Progenitor cell of endocrine pancreas (in vitro differentiated cells): ENCODE measurements around the gene MRM1. TPM values are rescaled to one million over a fixed set of nuclear protein-coding genes. Genes with fewer than 3 reads are reported as not detected.

Experiments
- DNase-seq: peaks from one replicate; pipeline ENCODE4 v3.0.0; 2021; ENCODE audit warnings: low spot score; ENCODE audit not compliant: unreplicated experiment
- H3K27ac Mint-ChIP-seq: 2 replicates; pipeline ENCODE4 v1.8.0; 2021; ENCODE audit warnings: mild to moderate bottlenecking, moderate library complexity, mixed read lengths
- H3K27me3 Mint-ChIP-seq: 2 replicates; pipeline ENCODE4 v1.8.0; 2021; ENCODE audit warnings: mixed read lengths
- H3K36me3 Mint-ChIP-seq: 2 replicates; pipeline ENCODE4 v1.8.0; 2022; ENCODE audit warnings: mixed read lengths; ENCODE audit not compliant: insufficient read depth
- H3K4me1 Mint-ChIP-seq: 2 replicates; pipeline ENCODE4 v1.8.0; 2021; ENCODE audit warnings: low read depth, mixed read lengths
- H3K4me3 Mint-ChIP-seq: 2 replicates; pipeline ENCODE4 v1.8.0; 2021; ENCODE audit warnings: low read depth, mild to moderate bottlenecking, moderate library complexity, mixed read lengths
- H3K9me3 Mint-ChIP-seq: 2 replicates; pipeline ENCODE4 v1.8.0; 2021; ENCODE audit warnings: low read depth, mixed read lengths
- CTCF ChIP-seq: fragments of 200-600 bp; sonication (generic); IDR thresholded peaks from one replicate; pipeline ENCODE4 v1.5.0; 2021; ENCODE audit warnings: antibody characterized with exemption, mild to moderate bottlenecking; ENCODE audit not compliant: unreplicated experiment
- total RNA-seq: library from RNA; stranded (reverse); gene quantifications from 2 replicates; pipeline ENCODE4 v1.2.1, GENCODE V29; 2021

MRM1 gene
- total RNA-seq, 1 donor from 2014 or later = 6.6 TPM

- Mint-ChIP-seq H3K36me3 (no peaks in the 10 kb centered on the region), H3K27ac (no peak overlapping the region), H3K4me1 (peaks cover 8% of the 10 kb centered on the region), H3K9me3 (no peaks in the 10 kb centered on the region), H3K27me3 (peaks cover 83% of the 10 kb centered on the region), H3K4me3 (no peak overlapping the region)
- no peak for TF ChIP-seq CTCF
- DNase-seq = no peak
Observed at GRCh38 chr17:36643086-36643685, 41.8 kb downstream of the MRM1 start.

- TF ChIP-seq CTCF = no peak
- Mint-ChIP-seq H3K4me1 (peaks cover 8% of the 10 kb centered on the region), H3K4me3 (no peak overlapping the region), H3K36me3 (no peaks in the 10 kb centered on the region), H3K9me3 (no peaks in the 10 kb centered on the region), H3K27me3 (peaks cover 74% of the 10 kb centered on the region), H3K27ac (no peak overlapping the region)
- no peak for DNase-seq
Observed at GRCh38 chr17:36645422-36645821, 44.0 kb downstream of the MRM1 start.

- Mint-ChIP-seq H3K4me3 (no peak overlapping the region), H3K9me3 (no peaks in the 10 kb centered on the region), H3K4me1 (peaks cover under 1% of the 10 kb centered on the region), H3K27ac (no peak overlapping the region), H3K27me3 (peaks cover 66% of the 10 kb centered on the region), H3K36me3 (no peaks in the 10 kb centered on the region)
- no peak for TF ChIP-seq CTCF
- DNase-seq = no peak
Observed at GRCh38 chr17:36647636-36648035, 46.3 kb downstream of the MRM1 start.

GRCh38 chr17:36650096-36650775 is 48.9 kb downstream of the MRM1 start:
- H3K36me3 Mint-ChIP-seq = no peaks in the 10 kb centered on the region
- TF ChIP-seq CTCF = no peak
- H3K9me3 Mint-ChIP-seq = no peaks in the 10 kb centered on the region
- H3K4me1 Mint-ChIP-seq = no peaks in the 10 kb centered on the region
- no peak for DNase-seq
- no peak overlapping the region for H3K27ac Mint-ChIP-seq
- peaks cover 58% of the 10 kb centered on the region for H3K27me3 Mint-ChIP-seq
- H3K4me3 Mint-ChIP-seq = no peak overlapping the region

- Mint-ChIP-seq H3K36me3 (no peaks in the 10 kb centered on the region), H3K27me3 (peaks cover 64% of the 10 kb centered on the region), H3K9me3 (no peaks in the 10 kb centered on the region), H3K27ac (no peak overlapping the region), H3K4me1 (peaks cover 1% of the 10 kb centered on the region), H3K4me3 (no peak overlapping the region)
- no peak for TF ChIP-seq CTCF
- no peak for DNase-seq
Observed at GRCh38 chr17:36653374-36653773, 52.0 kb downstream of the MRM1 start.
